Left kidney (tissue), 2 donors: ENCODE measurements around the gene MTFMT. TPM values are rescaled to one million over a fixed set of nuclear protein-coding genes. Genes with fewer than 3 reads are reported as not detected.
"Not testable (repeated sequence)": the region's sequence is repeated elsewhere in the genome, so short reads cannot be mapped to it uniquely, and the experiment has no call there.

ENCODE experiments used
- DNase-seq: peaks from one replicate; pipeline ENCODE4 v3.0.0-alpha.2; 2013
- polyA plus RNA-seq: library from polyadenylated mRNA; unstranded; fragments of 120-200 nt; gene quantifications from one replicate; pipeline ENCODE4 v1.2.1, GENCODE V29; 2013; ENCODE audit not compliant: insufficient read length

Gene MTFMT
- polyA plus RNA-seq, 1 donor = 19.9 TPM

GRCh38 chr15:65062061-65062460 is 32.6 kb upstream of the MTFMT start:
- DNase-seq = no peak

DNA sequence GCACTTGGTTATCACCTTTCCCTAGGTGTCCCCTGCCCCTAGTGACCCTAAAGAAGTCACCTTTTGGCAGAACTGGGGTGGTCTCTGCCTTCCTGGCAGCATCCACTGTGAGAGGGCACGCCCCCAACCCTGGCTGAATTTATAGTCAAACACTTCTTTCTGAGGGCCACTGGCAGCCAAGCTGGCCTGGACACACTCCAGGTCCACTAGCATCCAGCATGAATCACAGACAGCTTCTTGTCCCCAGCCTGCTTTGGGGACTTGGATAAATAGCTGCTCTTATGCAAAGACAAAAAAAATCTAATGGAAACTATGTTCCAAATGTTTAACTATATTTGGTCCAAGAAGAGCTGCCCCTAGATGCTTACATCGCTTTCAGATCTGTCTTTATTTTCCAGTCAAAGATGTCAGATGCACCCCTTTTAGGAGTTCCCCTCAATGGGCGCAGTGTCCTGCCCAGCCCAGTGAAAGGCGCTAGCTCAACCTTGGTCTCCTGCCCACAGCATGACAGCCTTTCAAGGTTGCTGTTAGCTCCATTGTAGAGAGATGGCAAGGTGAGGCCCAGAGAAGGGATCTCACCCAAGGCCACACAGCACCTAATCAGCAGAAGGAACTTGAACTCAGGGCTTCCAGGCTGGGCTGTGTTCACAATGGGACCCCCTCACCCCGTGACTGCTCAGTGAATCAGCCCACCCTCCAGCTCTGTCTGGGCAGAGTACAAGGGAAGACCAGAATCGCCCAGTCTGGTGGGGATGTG is 31.4 kb upstream of the MTFMT start:
- DNase-seq = no peak

GRCh38 chr15:65059931-65060596 is 30.6 kb upstream of the MTFMT start:
- DNase-seq = no peak

- no peak for DNase-seq
These were observed 29.9 kb upstream of the MTFMT start for GRCh38 chr15:65059369-65059750.

DNA sequence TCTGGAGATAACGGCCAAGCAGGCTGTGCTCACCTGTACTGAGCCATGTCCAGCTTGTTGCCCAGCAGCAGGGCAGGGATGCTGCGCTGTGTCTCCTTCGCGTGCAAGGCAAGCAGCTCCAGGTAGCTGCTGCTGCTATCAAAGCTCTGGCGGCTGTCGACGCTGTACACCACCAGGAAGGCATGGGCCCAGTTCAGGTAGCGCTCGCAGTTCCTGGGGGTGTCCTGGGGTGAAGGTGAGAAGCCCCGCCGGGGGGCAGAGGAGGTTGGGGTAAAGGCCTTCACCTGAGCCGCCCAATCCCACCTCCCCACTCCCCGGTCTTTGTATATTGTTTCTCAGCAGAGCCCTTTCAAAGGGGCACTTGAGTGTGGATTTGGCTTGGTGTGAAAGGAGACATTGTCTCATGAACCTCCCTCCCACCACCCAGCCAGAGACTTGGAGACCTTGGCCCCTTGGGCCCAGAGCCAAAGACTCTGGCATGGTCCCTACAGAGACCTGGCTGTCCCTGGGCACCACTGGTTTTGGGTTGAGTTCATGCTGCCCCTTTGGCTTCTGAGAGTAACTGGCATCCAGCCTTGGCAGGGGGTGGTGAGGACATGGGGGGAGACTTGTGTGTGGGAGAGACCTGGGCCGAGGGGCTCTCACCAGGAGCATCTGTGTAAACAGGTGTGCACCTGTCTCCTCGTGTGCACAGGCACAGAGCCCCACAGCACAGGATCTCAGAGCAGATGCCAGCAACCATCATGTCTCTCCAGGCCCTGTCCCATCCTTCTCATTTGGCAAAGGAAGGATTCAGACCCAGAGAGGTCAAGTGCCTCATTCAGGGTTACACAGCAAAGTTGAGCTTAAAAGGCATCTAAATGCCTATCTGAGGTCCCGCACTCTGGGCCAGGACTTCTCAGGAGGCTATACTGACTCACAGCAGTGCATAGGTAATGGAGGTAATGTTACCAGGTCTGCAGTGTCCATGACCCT is 29.2 kb upstream of the MTFMT start:
- no peak for DNase-seq

DNA sequence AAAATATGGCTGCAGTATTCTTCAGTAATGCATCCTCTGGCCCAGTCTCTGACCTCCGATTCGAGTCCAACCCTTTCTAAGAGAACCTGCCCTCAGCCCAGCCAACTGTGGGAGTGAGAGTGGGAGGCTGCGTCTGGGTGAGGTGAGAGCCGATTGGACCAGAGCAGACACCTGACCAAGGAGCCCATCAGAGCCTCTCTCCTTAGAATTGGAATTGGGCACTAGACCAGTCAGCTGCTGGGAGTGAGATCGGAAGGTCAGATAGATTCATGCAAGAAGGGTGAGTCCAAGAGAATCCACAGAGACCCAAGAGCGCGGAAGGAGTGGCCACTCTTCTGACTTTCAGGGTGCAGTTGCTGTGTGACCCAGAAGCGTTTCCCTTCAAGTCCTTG is 28.1 kb upstream of the MTFMT start:
- no peak for DNase-seq

DNA sequence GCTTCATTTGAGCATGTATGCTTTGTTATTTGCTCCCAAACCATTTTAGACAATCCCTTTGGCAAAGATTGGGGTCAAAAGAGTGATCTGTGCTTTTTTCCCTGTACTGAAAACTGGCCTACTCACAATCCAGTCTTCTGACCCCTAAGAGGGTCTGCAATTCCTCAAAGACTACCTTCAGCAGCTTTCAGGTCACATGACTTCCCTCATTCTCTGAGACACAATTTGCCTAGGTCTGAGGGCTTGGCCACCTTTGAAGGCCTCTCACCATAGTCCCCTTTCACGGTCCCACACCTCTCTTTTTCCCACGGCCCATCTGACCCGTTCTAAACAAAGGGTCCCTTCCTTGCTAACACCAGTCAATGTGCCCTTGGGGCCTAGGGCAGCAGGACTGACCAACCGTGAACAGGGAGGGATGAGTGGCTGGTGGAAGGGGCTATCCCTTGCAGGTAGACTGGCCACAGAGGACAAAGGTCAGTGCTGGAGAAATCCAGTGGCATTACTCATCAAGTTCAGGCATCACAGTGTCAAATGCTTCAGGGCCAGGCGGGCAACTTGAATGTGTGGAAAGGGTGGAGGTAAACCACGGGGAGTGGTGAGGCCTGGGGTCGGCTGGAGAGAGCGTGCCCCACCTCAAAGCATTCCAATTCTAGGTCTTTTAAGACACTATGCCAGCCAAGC is 27.6 kb upstream of the MTFMT start:
- DNase-seq = no peak

- DNase-seq = no peak
These were observed 26.7 kb upstream of the MTFMT start for GRCh38 chr15:65056106-65056505.

- DNase-seq = no peak
These were observed 25.9 kb upstream of the MTFMT start for GRCh38 chr15:65055201-65055870.

- no peak for DNase-seq
These were observed 25.1 kb upstream of the MTFMT start for GRCh38 chr15:65054333-65055200.

DNA sequence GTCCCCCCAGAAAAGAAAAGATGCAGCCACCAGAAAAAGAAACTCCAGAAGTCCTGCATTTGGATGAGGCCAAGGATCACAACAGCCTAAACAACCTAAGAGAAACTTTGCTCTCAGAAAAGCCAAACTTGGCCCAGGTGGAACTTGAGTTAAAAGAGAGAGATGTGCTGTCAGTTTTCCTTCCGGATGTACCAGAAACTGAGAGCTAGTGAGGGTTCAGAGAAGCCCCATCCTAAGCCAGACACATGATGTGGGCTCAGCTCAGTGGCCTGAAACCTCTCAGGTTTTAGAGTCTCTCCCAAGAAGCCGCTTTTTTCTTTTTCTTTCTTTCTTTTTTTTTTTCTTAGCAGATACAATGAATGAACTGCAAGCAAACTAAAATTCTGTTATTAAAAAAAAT is 23.5 kb upstream of the MTFMT start:
- DNase-seq = no peak

- no peak for DNase-seq
These were observed 21.8 kb upstream of the MTFMT start for GRCh38 chr15:65051266-65051665.

GRCh38 chr15:65050270-65050669 is 20.8 kb upstream of the MTFMT start:
- no peak for DNase-seq

GRCh38 chr15:65049418-65049840 is 20.0 kb upstream of the MTFMT start:
- peak; percentile 87 for DNase-seq

DNA sequence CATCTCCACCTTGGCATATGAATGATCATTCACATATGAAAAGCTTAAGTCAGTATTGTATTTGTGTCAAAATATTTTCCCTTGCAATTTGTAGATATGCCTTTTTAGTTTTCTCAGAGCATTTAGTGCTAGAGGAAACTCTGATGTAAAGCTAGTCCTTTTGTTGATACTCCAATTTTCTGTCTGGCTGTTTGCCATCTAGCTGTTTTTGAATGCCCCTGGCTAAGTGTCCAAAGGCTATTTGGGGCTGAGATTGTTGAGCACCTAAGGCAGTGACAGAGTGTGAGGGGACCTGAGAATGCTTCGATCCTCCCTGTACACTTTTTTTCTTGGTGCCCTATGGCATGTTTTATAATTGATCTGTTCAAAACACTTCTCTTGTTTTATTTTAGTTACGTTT is 18.8 kb upstream of the MTFMT start:
- no peak for DNase-seq

- DNase-seq = no peak
These were observed 15.5 kb upstream of the MTFMT start, which contains the start of gene SLC51B for GRCh38 chr15:65044724-65045481. SLC51B (plus strand) TSS chr15:65045387; CDS start chr15:65050005, 4,618 bp downstream.

- not testable (repeated sequence) for DNase-seq
These were observed 14.8 kb upstream of the MTFMT start for GRCh38 chr15:65044218-65044617.

GRCh38 chr15:65042776-65043327 is 13.4 kb upstream of the MTFMT start:
- no peak for DNase-seq

DNA sequence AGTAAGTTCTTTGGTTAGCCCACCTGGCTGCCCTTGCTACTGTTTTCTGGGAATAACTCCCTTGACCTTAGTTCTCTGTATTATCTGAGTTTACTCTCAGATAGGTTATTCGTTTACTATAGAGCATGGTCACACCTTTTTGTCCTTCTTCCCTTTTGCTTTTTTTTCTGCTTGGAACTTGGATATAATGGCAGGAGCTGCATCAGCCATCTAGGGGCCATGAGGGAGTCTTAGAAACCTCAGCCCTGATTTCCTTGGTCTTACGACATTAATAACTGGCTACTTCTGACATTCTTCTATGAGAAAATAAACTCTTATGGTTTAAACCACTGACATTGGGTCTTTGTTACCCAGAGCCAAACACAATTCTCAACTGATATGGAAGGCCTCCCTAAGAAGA is 12.3 kb upstream of the MTFMT start:
- no peak for DNase-seq
